Neutrophil (primary cell): ENCODE results near the gene RYR2.

Experiments
- H3K27ac ChIP-seq: fragments of 200-600 bp; sonication (generic); 2 replicates; pipeline ENCODE4 v1.5.1; 2016; ENCODE audit warnings: mild to moderate bottlenecking, moderate library complexity
- H3K27me3 ChIP-seq: fragments of 200-600 bp; sonication (generic); 2 replicates; pipeline ENCODE4 v1.6.0; 2016; ENCODE audit warnings: mild to moderate bottlenecking
- H3K36me3 ChIP-seq: fragments of 200-600 bp; sonication (generic); 2 replicates; pipeline ENCODE4 v1.5.1; 2017
- H3K4me1 ChIP-seq, 2 experiments: fragments of 200-600 bp in 1 of 2; sonication (generic) in 1 of 2; 1 replicate in 1 of 2; 2 replicates in 1 of 2; pipeline versions ENCODE4 v1.5.1 to v1.6.1; 2013 to 2016; ENCODE audit warnings: low read depth in 1 of 2, low read length in 1 of 2, mild to moderate bottlenecking in 1 of 2, moderate library complexity in 1 of 2; ENCODE audit not compliant: control insufficient read depth in 1 of 2, insufficient read depth in 1 of 2
- H3K4me3 ChIP-seq, 2 experiments: fragments of 200-600 bp in 1 of 2; sonication (generic) in 1 of 2; 1 replicate in 1 of 2; 2 replicates in 1 of 2; pipeline ENCODE4 v1.5.1; 2013 to 2016; ENCODE audit warnings: low read depth in 1 of 2, low read length in 1 of 2, mild to moderate bottlenecking in 1 of 2, moderate library complexity in 1 of 2
- H3K9me3 ChIP-seq: fragments of 200-600 bp; sonication (generic); 2 replicates; pipeline ENCODE4 v1.5.1; 2016
- CTCF ChIP-seq: fragments of 200-600 bp; sonication (generic); IDR thresholded peaks from 2 replicates; pipeline ENCODE4 v1.5.1; 2016; ENCODE audit warnings: antibody characterized with exemption

The RYR2 gene

GRCh38 chr1:237428809-237429208 lies 386.8 kb downstream of the RYR2 start:
- no peak for TF ChIP-seq CTCF
- no peak overlapping the region for H3K27ac ChIP-seq

GRCh38 chr1:237429252-237429651 lies 387.3 kb downstream of the RYR2 start:
- Histone ChIP-seq H3K36me3 (no peaks in the 10 kb centered on the region), H3K27me3 (no peaks in the 10 kb centered on the region), H3K27ac (no peak overlapping the region), H3K9me3 (no peaks in the 10 kb centered on the region), H3K4me1 (no peaks in the 10 kb centered on the region), H3K4me3 (no peak overlapping the region)
- no peak for TF ChIP-seq CTCF

More at GRCh38 chr1:237428809-237429208, 386.8 kb downstream of the RYR2 start:
- Histone ChIP-seq H3K4me1 (no peaks in the 10 kb centered on the region), H3K27me3 (no peaks in the 10 kb centered on the region), H3K36me3 (no peaks in the 10 kb centered on the region), H3K4me3 (no peak overlapping the region), H3K9me3 (no peaks in the 10 kb centered on the region)

- H3K9me3 ChIP-seq = no peaks in the 10 kb centered on the region
Measured at GRCh38 chr1:237431448-237431847, 389.5 kb downstream of the RYR2 start.

GRCh38 chr1:237440346-237440745 lies 398.4 kb downstream of the RYR2 start:
- no peaks in the 10 kb centered on the region for H3K9me3 ChIP-seq
- no peaks in the 10 kb centered on the region for H3K27me3 ChIP-seq
- no peak overlapping the region for H3K4me3 ChIP-seq
- TF ChIP-seq CTCF = no peak
- H3K36me3 ChIP-seq = no peaks in the 10 kb centered on the region
- H3K27ac ChIP-seq = no peak overlapping the region
- no peaks in the 10 kb centered on the region for H3K4me1 ChIP-seq

More at GRCh38 chr1:237431448-237431847, 389.5 kb downstream of the RYR2 start:
- Histone ChIP-seq H3K36me3 (no peaks in the 10 kb centered on the region), H3K4me3 (no peak overlapping the region), H3K27ac (no peak overlapping the region), H3K4me1 (no peaks in the 10 kb centered on the region), H3K27me3 (no peaks in the 10 kb centered on the region)
- TF ChIP-seq CTCF = no peak

GRCh38 chr1:237444120-237444790 lies 402.3 kb downstream of the RYR2 start:
- TF ChIP-seq CTCF = no peak
- no peaks in the 10 kb centered on the region for H3K36me3 ChIP-seq
- H3K4me1 ChIP-seq = no peaks in the 10 kb centered on the region
- H3K27me3 ChIP-seq = no peaks in the 10 kb centered on the region
- H3K9me3 ChIP-seq = no peaks in the 10 kb centered on the region
- H3K27ac ChIP-seq = no peak overlapping the region
- no peak overlapping the region for H3K4me3 ChIP-seq
